T-helper 2 cell treated with Interferon-gamma antibody and Interleukin-4, amounts not matched to agents 5 μg/mL and 100 μg/mL, for 36 hours (primary cell): ENCODE measurements around the gene ATXN1.
"Not testable (repeated sequence)": the region's sequence is repeated elsewhere in the genome, so short reads cannot be mapped to it uniquely, and the experiment has no call there.

Experiments
- DNase-seq: peaks from one replicate; pipeline ENCODE4 v3.0.0; 2021; ENCODE audit warnings: low spot score
- H3K27ac Mint-ChIP-seq: one replicate; pipeline ENCODE4 v1.8.0; 2021; ENCODE audit warnings: mild to moderate bottlenecking, mixed read lengths
- H3K27me3 Mint-ChIP-seq: one replicate; pipeline ENCODE4 v1.8.0; 2021; ENCODE audit warnings: low read depth, mixed read lengths
- H3K36me3 Mint-ChIP-seq: one replicate; pipeline ENCODE4 v1.8.0; 2021; ENCODE audit warnings: low read depth, mixed read lengths
- H3K4me1 Mint-ChIP-seq: one replicate; pipeline ENCODE4 v1.8.0; 2021; ENCODE audit warnings: low read depth, mixed read lengths
- H3K4me3 Mint-ChIP-seq: one replicate; pipeline ENCODE4 v1.8.0; 2022; ENCODE audit warnings: mild to moderate bottlenecking, moderate library complexity, mixed read lengths
- H3K9me3 Mint-ChIP-seq: one replicate; pipeline ENCODE4 v1.8.0; 2021; ENCODE audit warnings: mixed read lengths

The ATXN1 gene

DNA sequence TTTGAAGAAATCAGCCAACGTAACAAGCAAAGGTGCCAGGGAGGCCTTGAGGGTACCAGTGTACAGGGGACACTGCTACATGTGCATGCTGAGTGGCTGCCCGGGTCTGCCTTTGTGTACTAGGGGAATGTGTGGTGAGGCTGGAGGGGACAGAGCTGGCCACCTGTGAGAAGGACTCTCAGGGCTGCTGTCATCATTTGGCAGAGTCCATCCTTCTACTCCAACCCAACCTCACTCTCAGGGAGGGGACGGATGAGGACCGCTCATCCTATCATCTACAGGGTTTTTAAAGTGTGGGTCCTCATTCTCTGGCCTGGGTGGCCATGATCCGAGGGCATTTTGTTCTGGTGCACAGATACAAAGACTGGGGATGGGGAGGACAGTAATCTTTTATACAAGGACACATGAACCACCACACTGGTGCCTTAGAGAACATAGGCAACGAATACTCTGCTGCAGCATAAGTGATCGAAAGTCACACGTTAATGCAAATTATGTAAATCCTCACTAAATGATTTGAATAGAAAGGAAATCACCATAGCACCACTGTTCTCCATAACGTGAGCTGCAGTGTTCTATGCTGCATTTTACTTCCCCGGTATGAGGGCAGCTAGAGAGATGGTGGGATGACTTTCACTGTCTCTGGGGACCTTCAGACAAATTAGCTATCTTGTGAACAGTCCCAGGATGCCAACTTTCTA is 341.5 kb downstream of the ATXN1 start:
- peaks cover 13% of the 10 kb centered on the region for H3K36me3 Mint-ChIP-seq
- peak overlapping the region; percentile 75 for H3K4me3 Mint-ChIP-seq
- peaks cover 53% of the 10 kb centered on the region for H3K4me1 Mint-ChIP-seq
- H3K27me3 Mint-ChIP-seq: no peaks in the 10 kb centered on the region
- DNase-seq: no peak
- H3K9me3 Mint-ChIP-seq: no peaks in the 10 kb centered on the region
- H3K27ac Mint-ChIP-seq: peak overlapping the region; percentile 99

DNA sequence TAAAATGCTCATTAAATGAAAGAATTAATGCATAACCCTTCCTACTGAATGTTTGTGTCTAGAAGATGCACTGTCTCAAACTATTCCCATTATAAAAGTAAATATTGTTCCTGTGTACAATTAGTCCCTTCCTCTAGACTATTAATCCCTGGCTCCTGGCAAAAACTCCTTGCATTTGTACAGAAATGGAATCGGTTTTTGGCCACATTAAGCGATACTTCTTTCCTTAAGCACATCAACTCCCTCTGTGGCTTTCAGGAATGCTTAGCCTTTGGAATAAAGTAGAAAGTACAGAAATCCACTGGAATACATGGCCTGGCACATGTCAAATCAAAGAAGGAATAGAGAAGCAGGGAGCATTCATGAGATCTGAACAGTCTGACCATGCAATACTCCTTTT is 343.1 kb downstream of the ATXN1 start:
- H3K4me3 Mint-ChIP-seq: no peak overlapping the region
- H3K9me3 Mint-ChIP-seq: no peaks in the 10 kb centered on the region
- DNase-seq: no peak
- peaks cover 58% of the 10 kb centered on the region for H3K4me1 Mint-ChIP-seq
- H3K27ac Mint-ChIP-seq: no peak overlapping the region
- peaks cover 8% of the 10 kb centered on the region for H3K36me3 Mint-ChIP-seq
- no peaks in the 10 kb centered on the region for H3K27me3 Mint-ChIP-seq

DNA sequence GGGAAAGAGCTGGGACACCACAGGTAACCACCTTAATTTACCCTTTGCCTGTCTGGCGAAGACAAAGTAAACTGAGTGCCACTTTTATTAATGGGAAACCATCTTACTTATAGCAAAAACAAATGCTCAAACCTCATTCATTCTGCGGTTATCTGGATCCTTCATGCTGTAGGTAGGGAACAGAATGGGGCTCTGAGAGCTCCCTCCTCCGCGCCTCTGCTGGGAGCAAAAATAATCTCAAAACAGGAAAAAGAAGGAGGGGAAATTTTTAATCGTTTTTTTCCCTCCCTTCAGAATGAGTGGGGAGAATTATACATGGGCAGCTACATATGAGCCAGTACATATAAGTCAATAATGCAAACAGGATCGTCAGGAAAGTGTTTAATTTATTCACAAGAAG is 345.6 kb downstream of the ATXN1 start:
- H3K27ac Mint-ChIP-seq: no peak overlapping the region
- H3K4me1 Mint-ChIP-seq: peaks cover 48% of the 10 kb centered on the region
- DNase-seq: no peak
- H3K9me3 Mint-ChIP-seq: no peaks in the 10 kb centered on the region
- peaks cover 8% of the 10 kb centered on the region for H3K36me3 Mint-ChIP-seq
- H3K4me3 Mint-ChIP-seq: no peak overlapping the region
- no peaks in the 10 kb centered on the region for H3K27me3 Mint-ChIP-seq

DNA sequence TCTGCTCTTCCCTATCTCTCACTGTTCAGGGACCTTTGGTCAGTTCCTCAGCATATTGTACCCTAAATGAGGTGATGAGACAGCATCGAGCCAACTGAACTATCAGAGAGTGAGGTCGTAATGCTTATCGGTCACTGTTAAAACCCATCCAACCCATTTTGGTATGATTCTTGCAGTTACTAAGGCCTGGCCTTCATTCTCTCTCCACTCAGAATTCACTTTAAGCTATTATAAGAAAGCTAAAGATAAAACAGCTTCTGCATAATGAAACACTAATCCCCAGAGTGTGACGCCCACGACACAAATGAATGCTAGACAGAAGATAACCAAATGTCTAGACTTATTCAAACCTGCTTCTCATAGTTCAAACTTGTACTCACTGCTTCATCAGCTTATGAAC is 347.1 kb downstream of the ATXN1 start:
- peak; percentile 36 for DNase-seq
- H3K4me3 Mint-ChIP-seq: peak overlapping the region; percentile 67
- peaks cover 13% of the 10 kb centered on the region for H3K36me3 Mint-ChIP-seq
- no peaks in the 10 kb centered on the region for H3K9me3 Mint-ChIP-seq
- H3K27me3 Mint-ChIP-seq: no peaks in the 10 kb centered on the region
- peak overlapping the region; percentile 84 for H3K27ac Mint-ChIP-seq
- H3K4me1 Mint-ChIP-seq: peaks cover 44% of the 10 kb centered on the region

DNA sequence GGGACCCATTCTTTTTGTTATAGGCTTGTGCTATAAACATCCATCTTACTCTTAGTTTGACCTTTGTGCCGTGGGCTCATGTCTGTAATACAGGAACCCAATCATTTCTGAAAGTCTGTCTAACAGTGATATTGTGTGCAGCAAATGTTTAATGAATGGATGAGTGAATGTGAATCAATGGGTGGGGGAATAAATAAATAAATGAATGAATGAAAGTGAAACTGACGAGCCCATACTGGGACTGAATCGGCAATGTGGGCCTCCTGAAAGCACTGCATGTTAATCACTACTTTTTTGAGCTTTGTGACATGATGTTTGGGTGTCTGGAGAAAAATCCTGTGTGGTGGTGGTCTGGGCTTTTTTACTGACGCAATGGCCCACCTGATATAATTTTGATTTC is 347.9 kb downstream of the ATXN1 start:
- no peaks in the 10 kb centered on the region for H3K27me3 Mint-ChIP-seq
- no peaks in the 10 kb centered on the region for H3K9me3 Mint-ChIP-seq
- peak overlapping the region; percentile 67 for H3K4me3 Mint-ChIP-seq
- H3K27ac Mint-ChIP-seq: peak overlapping the region; percentile 84
- peaks cover 38% of the 10 kb centered on the region for H3K4me1 Mint-ChIP-seq
- H3K36me3 Mint-ChIP-seq: peaks cover 12% of the 10 kb centered on the region
- no peak for DNase-seq

DNA sequence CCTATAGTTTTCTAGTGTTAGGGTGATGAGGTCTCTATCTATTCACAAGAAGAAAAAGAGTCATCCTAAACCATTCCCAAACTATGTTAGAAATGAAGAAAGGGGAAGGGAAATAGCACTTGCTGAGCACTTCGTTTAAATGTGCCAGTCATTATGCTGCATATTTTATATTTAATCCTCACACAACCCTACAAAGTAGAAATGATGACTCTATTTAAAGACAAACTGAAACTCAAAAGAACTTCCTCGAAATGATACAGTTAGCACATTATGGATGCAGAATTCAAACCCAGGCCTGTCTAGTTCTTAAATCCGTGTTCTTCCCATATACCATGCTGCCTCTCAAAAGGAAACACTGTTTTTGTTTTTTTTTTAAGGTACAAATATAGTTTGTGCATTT is 348.3 kb downstream of the ATXN1 start:
- Mint-ChIP-seq H3K27me3 (no peaks in the 10 kb centered on the region), H3K9me3 (no peaks in the 10 kb centered on the region), H3K36me3 (peaks cover 15% of the 10 kb centered on the region), H3K4me1 (peaks cover 39% of the 10 kb centered on the region), H3K27ac (peak overlapping the region; percentile 84), H3K4me3 (peak overlapping the region; percentile 67)
- DNase-seq: no peak

DNA sequence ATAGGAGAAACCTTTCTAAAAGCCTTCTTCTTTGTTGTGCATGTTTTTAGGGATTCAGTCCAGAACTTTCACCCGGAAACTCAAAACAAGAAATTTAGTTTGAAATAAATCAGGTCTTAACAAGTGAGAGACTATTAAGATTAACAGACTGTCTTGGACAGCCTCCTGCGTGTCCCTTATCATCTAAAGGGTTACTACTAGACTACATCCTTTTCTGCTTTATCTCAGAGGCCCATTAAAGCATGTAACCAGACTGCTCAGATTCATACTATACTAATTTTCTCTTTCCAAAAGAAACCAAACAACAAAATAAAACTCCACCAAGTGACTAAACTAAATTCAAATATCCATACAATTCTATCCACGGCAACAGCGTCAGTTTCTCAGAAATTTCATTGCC is 349.1 kb downstream of the ATXN1 start:
- H3K27ac Mint-ChIP-seq: no peak overlapping the region
- H3K9me3 Mint-ChIP-seq: no peaks in the 10 kb centered on the region
- H3K4me3 Mint-ChIP-seq: no peak overlapping the region
- DNase-seq: no peak
- peaks cover 45% of the 10 kb centered on the region for H3K4me1 Mint-ChIP-seq
- peaks cover 22% of the 10 kb centered on the region for H3K36me3 Mint-ChIP-seq
- no peaks in the 10 kb centered on the region for H3K27me3 Mint-ChIP-seq

DNA sequence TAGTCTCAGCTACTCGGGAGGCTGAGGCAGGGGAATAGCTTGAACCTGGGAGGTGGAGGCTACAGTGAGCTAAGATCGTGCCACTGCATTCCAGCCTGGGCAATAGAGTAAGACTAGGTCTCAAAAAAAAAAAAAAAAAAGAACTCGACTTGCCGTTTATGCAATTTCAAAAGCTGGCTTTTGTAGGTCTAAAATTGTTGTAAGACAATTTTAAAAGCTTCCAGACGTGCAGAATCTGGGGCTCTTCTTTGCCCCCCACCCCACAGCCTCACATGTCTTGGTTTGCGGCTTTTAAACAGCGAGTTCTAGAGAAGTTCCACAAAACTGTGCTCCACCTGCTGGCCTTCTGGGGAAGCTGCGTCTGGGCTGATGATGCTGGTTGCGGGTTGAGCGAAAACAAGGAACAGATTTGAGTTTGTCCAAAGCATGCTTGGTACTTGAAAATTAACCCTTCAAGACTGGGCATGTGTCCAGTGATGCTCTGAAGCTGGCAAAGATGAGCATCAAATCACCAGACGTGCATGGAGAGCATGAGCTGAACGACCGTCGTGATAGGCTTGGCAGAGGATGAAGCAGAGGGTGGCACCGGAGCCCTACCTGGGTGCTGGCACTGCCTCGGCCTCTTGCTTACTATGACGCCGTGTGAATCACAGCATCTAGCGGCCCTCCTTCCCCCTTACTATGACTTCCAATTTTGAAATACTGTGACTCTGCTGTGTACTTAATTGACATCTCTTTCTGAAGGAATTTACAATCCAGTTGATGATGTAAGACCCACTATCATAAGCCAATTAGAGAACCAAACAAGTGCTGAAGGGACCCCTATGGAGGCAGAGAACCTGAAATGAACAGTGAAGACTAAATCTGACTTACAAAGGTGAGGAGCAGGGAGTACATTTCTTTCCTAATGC is 351.5 kb downstream of the ATXN1 start:
- H3K9me3 Mint-ChIP-seq: no peaks in the 10 kb centered on the region
- peak; percentile 48 for DNase-seq
- no peaks in the 10 kb centered on the region for H3K27me3 Mint-ChIP-seq
- H3K4me3 Mint-ChIP-seq: no peak overlapping the region
- peak overlapping the region; percentile 52 for H3K27ac Mint-ChIP-seq
- H3K4me1 Mint-ChIP-seq: peaks cover 59% of the 10 kb centered on the region
- H3K36me3 Mint-ChIP-seq: peaks cover 22% of the 10 kb centered on the region

DNA sequence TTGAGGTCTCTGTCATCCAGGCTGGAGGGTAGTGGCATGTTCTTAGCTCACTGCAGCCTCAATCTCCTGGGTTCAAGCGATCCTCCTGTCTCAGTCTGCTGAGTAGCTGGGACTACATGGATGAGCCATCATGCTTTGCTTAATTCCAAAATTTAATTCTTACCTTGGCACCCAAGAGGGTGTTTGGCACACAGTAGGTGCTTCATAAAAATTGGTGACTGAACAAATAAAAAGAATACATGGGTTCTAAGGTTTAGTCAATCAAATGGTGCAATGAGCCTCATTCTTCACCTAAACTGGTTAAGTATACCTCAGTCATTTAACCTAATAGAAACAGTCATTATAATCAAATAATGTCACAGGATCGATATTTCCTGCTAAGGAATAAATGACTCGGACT is 352.5 kb downstream of the ATXN1 start:
- Mint-ChIP-seq H3K36me3 (peaks cover 25% of the 10 kb centered on the region), H3K27ac (no peak overlapping the region), H3K27me3 (no peaks in the 10 kb centered on the region), H3K4me1 (peaks cover 58% of the 10 kb centered on the region), H3K9me3 (no peaks in the 10 kb centered on the region), H3K4me3 (no peak overlapping the region)
- DNase-seq: no peak

DNA sequence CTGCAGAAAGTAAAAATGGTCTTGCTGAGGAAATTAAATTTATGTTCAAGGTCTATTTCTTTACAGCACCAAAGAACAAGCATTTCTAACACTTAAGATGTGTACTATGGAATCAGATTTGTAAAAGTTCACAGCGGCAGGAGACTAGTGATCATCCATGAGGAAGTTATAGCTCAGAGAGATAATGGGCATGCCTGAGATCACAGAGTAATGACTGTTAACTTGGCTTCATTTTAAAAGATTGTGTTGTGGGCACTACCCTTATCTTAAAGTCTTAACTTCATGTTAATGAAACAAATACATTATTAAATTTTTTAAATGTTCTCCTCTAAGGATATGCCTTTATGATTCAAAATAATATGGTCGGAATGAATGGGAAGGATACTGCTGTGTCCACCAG is 354.3 kb downstream of the ATXN1 start:
- Mint-ChIP-seq H3K27me3 (no peaks in the 10 kb centered on the region), H3K36me3 (peaks cover 30% of the 10 kb centered on the region), H3K27ac (no peak overlapping the region), H3K9me3 (no peaks in the 10 kb centered on the region), H3K4me3 (no peak overlapping the region), H3K4me1 (peaks cover 49% of the 10 kb centered on the region)
- no peak for DNase-seq

DNA sequence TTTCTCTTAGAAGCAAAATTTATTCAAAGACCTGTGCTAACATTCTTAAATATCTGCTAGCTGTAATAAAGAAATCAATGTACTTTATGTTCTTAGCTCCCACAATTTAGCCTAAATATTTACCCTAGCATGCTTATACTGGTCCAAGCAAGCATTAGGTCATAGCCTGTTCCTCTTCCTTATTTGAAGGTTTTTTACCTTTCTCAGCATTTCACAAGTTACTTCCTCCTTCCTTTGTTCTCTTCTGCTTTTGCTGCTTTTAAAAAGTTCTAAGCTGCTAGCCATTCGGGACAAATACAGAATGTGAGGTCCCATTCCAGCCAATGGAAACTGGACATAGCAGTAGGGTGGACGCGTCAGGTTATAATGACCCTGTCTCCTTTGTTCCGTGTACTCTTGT is 354.7 kb downstream of the ATXN1 start:
- not testable (repeated sequence) for H3K27me3 Mint-ChIP-seq, H3K9me3 Mint-ChIP-seq, DNase-seq, H3K27ac Mint-ChIP-seq, H3K4me3 Mint-ChIP-seq
- Mint-ChIP-seq H3K4me1 (peaks cover 49% of the 10 kb centered on the region), H3K36me3 (peaks cover 33% of the 10 kb centered on the region)

DNA sequence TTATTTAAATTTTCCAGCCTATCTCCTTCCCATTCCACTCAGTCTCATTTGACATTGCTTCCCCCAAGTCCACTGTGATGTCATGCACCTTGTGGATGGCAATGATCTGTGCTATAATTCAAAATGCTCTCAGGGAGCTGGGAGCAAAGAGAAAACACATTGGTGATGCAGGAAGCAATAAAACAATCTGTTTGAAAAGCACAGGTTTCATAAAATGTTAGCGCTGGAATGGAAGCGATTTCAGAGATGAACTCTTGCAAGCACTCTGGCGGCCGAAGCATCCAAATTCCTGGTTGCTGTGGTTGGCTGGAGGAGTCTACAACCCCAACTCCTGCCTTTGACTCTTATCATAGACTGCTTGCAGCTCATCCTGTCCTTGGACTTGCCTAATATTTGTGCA is 355.9 kb downstream of the ATXN1 start:
- no peak for DNase-seq
- Mint-ChIP-seq H3K27ac (no peak overlapping the region), H3K4me1 (peaks cover 47% of the 10 kb centered on the region), H3K9me3 (peaks cover 3% of the 10 kb centered on the region), H3K27me3 (no peaks in the 10 kb centered on the region), H3K4me3 (no peak overlapping the region), H3K36me3 (peaks cover 35% of the 10 kb centered on the region)

DNA sequence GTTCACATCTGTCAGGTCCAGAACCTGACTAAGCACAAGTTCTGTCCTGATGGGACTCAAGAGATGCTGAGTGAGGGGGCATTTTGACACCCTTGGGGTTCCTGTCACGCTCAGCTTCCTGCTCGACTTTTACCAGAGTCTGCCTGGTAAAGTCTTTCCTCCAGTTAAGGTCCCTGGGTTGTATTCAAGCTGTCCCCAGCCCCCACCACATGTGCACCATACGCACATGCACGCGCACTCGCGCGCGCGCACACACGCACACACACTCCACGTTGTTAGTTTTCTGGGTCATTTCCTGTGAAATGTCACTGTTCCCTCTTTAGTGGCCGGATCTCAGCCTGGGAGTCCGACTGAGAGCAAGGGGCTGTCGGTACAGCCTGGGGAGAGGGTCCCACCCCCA is 356.8 kb downstream of the ATXN1 start:
- Mint-ChIP-seq H3K27me3 (no peaks in the 10 kb centered on the region), H3K9me3 (peaks cover 3% of the 10 kb centered on the region), H3K4me1 (peaks cover 40% of the 10 kb centered on the region), H3K27ac (no peak overlapping the region), H3K36me3 (peaks cover 33% of the 10 kb centered on the region), H3K4me3 (no peak overlapping the region)
- no peak for DNase-seq

DNA sequence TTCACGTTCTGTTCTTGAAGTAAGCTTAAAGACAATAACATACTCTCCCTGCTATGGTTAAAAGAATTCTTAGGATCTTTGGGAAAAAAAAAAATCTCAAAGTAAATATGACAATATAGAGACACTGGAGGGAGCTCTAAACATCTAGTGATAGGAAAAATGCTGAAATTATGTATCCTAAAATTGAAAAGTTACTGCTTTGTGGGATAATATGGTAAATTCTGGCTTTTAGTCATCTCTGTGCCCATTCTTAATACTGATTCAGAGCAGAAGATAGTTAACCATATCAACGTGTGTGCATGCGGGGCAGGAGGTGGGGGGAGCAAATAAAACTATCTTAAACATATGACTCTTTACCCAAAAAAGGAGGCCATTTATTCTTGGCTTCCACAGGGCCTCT is 357.4 kb downstream of the ATXN1 start:
- Mint-ChIP-seq H3K27ac (no peak overlapping the region), H3K9me3 (peaks cover 3% of the 10 kb centered on the region), H3K4me3 (no peak overlapping the region), H3K27me3 (no peaks in the 10 kb centered on the region), H3K36me3 (peaks cover 34% of the 10 kb centered on the region), H3K4me1 (peaks cover 40% of the 10 kb centered on the region)
- DNase-seq: no peak
